GM19240 (cell line): ENCODE data around the gene ADD1.
"Not testable (repeated sequence)": the region's sequence is repeated elsewhere in the genome, so short reads cannot be mapped to it uniquely, and the experiment has no call there.

Source experiments
- DNase-seq: peaks from one replicate; pipeline ENCODE4 v3.0.0; 2011; ENCODE audit warnings: low spot score; ENCODE audit not compliant: insufficient read length

The ADD1 gene

DNA sequence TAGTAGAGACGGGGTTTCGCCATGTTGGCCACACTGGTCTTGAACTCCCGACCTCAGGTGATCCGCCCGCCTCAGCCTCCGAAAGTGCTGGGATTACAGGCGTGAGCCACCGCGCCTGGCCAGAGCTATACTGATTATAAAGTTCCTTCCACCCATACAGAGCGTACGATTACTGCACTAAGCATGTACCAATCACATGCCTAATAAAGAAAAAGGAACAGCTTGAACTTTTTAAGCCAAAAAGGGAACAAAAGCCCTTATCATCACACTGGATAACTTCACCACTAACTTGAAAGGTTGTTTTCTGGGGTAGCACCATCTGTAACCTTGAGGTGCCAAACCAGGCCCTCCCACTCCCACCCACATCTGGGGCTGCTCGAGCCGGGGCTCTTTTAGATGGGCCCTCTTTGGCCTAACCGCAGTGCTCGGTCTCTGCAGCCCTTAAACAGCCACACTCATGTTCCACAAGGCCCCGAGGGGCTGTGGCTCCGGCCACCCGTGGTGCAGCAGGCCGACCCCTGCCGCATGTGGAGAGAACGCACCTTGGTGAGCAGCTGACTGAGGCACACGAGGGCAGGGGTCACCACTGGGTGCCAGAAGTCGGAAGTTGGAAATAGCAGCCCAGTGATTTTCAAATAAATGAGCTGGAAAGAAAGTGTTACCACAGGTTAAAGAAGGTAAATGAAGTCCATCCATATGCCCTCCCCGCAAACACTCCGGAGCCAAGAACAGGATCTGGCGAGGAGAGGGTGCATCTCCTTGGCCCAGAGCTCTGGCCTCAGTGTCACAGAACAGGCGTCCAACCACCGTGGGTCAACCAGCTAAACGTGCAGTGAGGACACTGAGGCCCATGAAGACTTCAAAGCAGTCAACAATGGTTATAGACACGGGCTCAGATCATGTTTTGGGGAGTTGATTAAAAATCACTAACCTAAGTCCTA, 101.2 kb downstream of the ADD1 start:
- DNase-seq = no peak

DNA sequence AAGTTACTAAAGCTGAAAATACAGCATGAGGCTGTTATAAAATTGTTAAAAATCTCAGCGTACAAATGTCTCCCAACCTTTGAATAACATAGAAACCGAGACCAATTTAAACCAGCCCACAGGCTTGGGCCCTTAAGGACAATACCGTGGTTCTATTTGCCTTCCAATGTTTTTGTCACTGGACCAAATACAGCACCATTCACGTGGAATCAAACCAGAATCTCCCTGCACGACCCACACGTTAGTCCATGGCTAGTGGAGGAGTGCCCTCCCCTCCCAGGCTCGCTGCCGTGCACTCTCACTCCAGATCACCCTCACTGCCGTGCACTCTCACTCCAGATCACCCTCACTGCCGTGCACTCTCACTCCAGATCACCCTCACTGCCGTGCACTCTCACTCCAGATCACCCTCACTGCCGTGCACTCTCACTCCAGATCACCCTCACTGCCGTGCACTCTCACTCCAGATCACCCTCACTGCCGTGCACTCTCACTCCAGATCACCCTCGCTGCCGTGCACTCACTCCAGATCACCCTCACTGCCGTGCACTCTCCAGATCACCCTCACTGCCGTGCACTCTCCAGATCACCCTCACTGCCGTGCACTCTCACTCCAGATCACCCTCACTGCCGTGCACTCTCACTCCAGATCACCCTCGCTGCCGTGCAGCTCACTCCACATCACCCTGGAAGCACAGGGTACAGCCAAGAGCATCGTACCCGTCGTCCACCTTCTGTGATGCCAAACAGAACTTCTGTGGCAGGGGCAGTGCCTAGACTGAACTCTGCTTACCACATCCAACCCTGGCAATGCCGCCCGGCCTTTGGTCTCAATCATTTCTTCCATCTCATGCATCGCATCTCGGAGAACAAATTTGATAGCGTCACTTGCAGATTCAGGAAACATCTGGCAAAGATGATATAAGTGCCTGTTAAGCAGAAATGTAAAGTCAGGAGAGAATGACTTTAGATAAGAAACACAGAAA, 102.3 kb downstream of the ADD1 start:
- not testable (repeated sequence) for DNase-seq

DNA sequence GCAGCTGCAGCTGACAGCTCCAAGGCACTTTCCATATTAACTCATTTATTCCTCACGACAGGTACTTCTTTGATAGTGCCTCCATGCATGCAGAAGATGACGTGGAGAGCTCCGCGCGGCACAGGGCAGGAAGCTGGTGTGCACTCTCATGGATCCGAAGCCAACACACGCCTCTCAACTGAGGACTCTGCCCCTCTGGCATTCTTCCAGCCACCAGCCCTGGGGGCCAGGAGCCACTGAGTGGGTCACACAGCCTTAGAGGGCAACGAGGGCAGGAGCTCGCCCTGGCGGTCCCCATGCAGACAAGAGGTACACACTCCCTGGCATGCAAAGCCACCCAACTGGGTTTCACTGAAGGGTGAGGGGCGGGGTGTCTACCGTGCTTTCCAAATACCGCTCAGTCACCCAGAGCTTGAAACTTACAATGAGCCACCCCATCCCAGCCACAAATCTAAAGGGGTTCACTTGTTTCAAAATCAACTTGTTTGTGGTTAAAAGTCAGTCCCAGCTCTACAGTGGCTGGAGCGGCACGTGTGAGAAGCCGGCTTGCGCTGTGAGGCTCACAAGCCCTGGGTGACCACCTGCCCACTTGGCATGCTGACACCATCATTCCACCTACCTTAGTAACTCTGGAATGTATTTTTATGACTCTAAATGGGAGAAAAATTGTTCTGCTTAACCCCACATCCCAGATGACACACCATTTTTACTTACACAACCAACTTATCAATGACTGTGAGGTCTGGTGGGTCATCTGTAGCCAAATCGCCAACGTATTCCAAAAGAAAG, 103.4 kb downstream of the ADD1 start:
- no peak for DNase-seq

DNA sequence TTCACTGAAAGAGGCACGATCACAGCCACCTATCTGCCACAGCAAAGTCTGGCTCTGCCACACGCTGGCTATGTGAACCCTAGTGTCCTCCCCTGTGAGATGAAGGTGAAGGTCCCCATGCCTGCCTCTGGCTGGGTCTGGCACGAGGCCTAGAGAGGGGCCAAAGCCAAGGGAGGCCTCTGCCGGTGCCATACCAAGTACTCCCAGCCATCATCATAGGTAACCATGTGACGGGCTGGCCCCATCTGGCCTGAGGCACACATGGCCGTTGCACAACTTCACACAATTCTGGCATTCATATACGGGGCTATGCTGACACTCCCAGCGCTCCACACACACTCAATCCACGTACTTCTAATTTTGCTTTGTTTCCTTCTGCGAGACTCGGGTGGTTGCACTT, 104.3 kb downstream of the ADD1 start:
- DNase-seq = no peak

DNA sequence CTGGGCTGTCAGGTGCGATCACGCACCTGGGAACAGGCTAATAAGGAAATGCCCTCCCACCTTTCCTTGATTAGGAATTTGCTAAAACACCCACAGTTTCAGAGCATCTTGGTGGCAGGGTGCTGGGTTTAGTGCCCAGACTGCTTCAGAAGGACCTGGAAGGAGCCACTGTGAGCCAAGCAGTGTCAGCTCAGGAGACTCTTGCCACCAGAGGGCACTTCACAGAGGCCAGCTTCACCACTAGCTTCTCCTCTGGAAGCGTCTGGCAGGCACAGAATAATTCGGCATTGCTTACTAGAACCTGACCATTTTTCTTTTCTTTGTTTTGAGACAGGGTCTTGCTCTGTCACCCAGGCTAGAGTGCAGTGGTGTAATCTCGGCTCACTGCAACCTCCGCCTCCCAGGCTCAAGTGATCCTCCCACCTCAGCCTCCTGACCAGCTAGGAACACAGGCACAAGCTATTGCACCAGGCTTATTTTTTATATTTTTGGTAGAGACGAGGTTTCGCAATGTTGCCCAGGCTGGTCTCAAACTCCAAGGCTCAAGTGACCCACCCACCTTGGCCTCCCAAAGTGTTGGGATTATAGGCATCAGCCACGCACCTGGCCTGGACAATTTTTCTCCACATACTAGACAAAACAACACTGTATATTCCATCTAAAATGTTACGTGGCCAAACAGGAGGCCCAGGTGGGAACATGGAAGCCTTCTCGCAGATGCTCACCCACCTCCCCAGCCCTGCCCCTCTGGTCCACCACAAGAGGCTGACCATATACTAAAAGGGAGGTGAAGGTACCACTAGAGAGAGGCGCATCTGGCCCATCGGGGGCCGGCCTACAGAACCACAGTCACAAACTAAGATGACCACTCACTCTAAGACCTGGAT, 105.5 kb downstream of the ADD1 start:
- DNase-seq = no peak

DNA sequence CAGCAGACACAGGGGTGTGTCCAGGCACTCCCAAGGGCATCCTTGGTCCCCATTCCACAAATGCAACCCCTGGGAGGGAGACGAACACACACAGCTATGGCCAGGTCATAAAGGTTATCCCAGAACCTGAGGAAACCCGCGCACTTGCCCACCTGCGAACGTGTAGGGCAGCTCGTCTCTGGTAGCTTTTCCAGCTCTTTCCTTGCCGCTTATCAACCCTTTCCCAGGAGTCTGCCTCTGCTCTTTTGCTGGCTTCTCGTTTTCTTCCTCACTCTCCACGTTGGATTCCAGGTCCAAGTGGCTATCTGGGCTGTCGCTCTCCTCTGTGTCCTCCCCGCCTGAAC, 106.1 kb downstream of the ADD1 start:
- DNase-seq = no peak

DNA sequence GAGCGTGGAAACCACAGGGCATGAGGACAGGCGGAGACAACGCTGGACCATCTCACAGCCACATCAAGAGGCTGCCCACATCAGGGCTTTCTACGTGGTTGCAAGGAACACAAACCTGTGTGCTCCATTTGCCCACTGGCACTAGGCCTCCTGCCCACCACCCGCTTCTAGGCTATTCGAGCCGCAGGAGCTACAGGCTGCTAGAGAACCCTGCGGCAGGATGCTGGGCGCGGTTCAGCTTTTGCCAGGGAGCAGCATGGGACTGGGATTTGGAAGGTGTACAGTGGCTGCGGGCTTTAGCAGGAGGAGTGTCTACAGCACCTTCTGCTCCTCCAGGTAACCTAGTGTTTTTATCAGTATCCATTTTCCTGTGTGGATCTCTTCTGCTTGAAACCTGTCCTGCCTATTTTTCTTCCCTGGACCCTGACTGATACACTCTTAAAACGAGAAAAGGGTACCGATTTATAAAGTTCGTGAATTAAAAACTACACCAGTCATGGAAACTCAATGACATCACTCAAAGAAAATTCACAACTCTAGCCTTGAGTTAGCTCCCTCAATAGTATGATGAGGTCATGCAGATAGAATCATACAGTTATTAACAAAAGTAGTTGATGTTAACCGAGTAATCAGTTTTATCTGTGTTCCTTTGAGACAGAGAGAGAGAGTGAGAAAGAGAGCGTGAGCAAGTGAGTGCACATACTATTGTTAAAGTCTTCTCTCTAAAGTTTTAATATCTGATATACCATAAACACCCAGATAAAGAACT, 106.8 kb downstream of the ADD1 start:
- DNase-seq = no peak

DNA sequence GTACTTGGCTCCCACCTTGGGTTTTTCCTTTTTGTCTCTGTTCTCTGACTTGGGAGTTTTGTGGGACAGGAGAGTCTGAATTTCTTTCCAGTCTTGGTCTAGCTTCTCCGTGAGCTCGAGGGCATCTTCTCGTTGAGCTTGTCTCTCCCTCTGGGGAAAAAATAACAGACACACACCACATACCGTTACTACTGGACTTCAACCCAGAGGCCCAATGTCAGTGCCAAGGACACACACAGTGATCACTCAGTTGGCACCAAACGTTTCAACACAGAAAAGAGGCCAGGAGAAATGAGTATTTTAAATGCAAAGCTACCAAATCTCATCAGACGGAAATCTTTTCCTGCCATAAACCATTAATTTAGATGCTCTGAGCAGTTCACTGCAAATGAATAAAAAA, 109.9 kb downstream of the ADD1 start:
- no peak for DNase-seq

DNA sequence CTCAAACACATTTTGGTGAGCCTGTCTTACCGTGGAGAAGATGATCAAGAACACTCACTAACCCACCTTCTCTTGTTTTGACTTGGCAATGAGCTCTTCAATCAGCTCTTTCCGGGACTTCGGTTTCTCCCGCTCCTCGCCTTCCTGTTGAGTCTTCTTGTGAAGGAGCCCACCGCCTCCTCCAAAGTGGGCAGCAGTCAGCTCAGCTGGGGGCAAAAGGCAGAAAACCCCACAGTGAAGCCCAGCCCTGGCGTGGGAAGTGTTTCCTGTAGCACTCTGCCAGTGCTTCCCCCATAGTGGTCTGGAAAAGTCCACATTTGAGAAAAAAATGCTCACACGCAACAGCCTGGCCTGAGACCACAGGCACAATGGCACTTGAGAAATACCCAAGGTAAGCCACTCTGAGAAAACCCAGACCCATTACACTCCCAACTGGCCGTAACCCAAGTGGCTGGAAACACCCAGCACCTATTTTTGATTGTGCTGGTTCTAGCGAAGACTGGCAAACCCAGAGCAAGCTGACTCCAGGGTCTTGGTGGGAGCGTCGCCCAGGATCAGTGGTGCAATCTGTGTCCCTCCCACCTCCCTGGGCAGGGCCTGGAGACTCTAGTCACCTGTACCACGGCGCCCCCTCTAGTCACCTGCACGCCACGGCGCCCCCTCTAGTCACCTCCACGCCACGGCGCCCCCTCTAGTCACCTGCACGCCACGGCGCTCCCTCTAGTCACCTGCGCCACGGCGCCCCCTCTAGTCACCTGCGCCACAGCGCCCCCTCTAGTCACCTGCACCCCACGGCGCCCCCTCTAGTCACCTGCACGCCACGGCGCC, 110.9 kb downstream of the ADD1 start:
- DNase-seq = no peak

DNA sequence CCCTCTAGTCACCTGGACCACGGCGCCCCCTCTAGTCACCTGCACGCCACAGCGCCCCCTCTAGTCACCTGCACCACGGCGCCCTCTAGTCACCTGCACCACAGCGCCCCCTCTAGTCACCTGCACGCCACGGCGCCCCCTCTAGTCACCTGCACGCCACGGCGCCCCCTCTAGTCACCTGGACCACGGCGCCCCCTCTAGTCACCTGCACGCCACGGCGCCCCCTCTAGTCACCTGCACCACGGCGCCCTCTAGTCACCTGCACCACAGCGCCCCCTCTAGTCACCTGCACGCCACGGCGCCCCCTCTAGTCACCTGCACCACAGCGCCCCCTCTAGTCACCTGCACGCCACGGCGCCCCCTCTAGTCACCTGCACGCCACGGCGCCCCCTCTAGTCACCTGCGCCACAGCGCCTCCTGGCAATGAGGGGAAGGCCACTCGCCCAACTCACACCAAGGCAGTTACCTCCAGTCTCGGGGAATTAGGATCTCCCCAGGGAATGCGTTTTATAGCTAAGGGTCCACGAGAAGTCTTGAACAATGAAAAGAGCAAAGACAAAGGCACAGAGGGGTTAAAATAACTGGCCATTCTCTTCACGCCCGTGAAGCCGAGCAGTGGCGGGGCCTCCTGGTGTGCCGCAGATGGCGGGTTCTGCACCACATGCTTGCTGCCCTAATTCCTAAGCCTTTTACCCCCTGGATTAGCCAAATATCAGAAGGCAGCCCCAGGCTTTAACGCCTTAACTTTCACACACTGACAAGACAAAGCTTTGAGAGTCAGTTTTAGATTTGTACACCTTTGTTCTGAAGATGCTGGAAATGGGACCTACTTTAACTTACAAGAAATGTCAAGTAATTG, 111.8 kb downstream of the ADD1 start:
- not testable (repeated sequence) for DNase-seq

DNA sequence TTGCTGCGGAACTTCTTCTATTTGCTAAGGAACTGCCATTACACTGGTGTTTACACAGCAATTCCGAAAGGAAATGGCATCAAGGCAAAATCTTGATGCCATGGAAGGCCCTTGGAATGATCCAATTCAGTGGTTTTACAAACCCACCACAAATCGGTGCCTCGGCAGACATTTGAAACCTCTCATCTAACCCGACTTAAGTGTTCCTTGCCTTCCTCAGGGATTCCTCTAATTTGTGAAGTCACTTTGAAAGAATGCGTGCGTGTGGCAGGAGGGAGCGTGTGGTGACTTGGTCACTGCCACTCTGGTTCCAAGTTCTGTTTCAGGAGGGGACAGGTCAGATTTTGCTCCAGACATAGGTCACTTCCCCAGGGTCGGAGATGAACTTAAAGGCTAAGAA, 114.8 kb downstream of the ADD1 start:
- no peak for DNase-seq

DNA sequence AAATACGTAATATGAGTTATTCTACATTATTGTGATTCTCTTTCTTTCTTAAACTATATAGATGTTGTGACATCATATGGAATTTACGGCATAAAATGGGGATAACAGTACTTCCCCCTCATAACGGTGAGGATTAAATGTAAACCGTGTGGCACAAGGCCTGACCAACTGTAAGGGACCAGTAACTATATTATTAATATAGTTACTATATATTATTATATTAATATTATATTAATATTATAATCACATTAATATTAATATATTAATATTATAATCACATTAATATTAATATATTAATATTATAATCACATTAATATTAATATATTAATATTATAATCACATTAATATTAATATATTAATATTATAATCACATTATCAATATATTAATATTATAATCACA, 116.8 kb downstream of the ADD1 start:
- not testable (repeated sequence) for DNase-seq

DNA sequence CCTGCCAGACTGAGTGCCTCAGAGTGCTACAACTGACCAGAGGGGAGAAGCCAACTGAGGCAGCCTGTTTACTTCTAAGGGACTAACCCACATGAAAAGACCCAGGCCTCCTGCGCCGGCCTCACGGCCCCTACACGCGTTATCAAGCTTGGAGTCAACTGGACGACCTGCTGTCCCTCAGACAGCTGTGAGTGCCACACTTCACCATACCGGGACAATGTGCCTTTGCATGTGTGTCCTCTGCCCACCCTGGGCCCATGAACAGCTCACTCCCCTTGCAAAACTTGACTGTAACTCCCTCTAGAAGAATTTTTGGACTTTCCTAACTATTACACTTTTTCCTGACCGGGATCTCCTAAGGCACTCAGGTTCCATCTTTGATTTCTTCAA, 117.8 kb downstream of the ADD1 start:
- DNase-seq = no peak

DNA sequence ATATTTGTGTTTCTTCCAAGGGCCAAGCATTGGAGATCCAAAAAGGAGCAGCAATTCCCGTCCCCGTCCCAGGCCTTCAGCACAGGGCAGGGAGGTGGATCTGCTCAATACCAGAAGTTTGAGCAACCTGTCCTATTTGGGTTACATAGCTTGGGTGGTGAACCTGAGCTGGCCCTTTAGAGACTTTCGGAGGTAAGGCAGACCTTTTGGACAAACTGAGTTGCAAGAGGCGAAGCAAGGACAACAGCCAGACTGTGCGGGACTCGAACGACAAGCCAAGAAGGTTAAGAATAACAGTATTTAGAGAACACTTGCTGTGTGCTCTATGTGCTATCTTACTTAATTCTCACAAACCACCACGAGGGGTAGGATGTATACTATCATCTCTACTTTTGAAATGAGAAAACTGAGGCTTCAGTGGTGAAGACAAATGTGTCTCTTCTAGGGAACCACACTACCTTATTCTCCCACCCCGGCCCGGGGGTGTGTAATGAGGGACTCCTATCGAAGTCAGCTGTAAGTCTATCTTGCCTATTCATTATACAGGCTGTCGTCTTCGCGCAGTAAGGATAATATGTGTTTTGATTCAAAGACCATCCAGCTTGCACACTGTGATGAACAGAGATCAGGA, 118.3 kb downstream of the ADD1 start:
- DNase-seq = no peak

DNA sequence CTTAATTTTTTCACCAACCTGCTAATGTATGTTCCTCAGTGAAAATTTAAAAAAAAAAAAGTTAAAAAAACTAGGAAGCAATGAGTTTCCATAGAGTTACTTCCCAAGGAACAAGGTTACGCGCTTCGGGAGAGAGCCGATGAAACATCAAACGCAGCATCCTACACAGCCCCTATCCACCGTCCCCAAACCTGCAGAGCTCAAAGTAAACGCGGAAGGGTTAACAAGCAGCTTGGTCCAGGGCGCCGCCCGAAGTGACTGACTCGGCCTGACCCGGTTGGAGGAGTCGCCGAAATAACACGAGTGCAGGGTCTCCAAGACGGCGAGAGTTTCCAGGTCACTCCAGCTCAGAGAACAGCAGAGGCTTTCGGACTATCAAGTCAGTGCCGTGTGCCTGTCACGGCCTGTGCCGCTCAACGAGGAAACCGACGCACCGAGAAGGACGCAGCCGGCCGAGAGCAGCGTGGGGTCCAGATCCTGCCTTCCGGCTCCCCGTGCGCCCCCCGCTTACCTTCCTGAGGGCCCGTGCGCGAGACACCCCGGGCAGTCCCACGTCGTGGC, 119.0 kb downstream of the ADD1 start:
- no peak for DNase-seq

DNA sequence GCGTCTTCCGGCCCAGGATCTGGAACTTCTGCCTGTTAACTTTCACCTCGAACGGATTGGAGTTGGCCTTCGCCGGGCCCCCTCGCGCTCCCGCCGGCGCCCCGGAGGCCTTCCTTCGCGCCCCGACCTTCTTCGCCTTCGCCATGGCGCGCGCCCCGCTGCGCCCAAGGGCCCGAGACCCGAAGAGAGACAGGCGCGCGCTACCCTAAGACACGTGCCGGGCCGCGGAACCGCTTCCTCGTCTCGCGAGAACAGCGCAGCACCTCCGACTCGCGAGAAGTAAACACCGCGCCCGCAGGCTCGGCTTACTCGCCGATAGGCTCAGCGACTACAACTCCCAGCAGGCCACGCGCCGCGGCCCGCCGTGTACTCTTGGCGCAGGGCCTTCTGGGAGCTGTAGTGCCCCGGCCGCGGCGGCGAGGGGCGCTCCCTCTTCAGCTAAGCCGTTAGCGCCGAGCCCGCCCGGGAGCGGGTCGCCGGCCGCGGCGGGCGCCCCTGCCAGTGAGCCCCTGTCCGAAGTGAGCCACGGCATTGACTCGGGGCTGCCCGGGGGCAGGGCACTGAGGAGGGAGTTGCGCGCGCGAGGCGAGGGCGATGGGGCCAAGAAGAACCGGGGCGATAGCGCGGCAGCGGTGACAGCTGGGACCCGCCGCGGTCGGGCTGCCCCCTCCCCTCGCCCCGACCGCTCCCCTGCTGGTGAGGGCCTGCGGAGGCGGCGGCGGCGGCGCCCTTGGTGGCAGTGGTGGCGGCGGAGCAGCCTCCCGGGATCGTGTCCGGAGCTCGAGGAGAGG, 119.7 kb downstream of the ADD1 start, which contains the start of the genes GRK4 and NOP14:
Gene GRK4, plus strand, starts transcription at position 397 of the 791 bp plus-strand sequence. CDS start 500 bp downstream, outside the sequence.
Gene NOP14, minus strand, starts transcription at position 232 of the 791 bp plus-strand sequence. Its CDS starts 87 bp downstream, at position 145.
- peak; percentile 96 for DNase-seq
